ENCODE data around the gene ZNF436.
A peak's percentile ranks its signal among the peaks of the same experiment; 100 is the strongest.
"Not testable (repeated sequence)": the region's sequence is repeated elsewhere in the genome, so short reads cannot be mapped to it uniquely, and the experiment has no call there.

ZNF436 gene

GRCh38 chr1:23380719-23381118 lies 11.1 kb upstream of the ZNF436 start:
- Mint-ChIP-seq H3K4me1 (no peaks in the 10 kb centered on the region), H3K27ac (no peak overlapping the region), H3K9me3 (no peaks in the 10 kb centered on the region), H3K36me3 (ENCODE audit: low read depth) (no peaks in the 10 kb centered on the region), H3K4me3 (no peak overlapping the region), H3K27me3 (no peaks in the 10 kb centered on the region)
- no peak for DNase-seq
- no peak for ATAC-seq

GRCh38 chr1:23380236-23380635 lies 10.6 kb upstream of the ZNF436 start:
- not testable (repeated sequence) for H3K9me3 Mint-ChIP-seq, H3K27me3 Mint-ChIP-seq, H3K4me3 Mint-ChIP-seq

GRCh38 chr1:23376890-23377811 lies 7.5 kb upstream of the ZNF436 start:
- Mint-ChIP-seq H3K4me1 (no peaks in the 10 kb centered on the region), H3K27me3 (no peaks in the 10 kb centered on the region), H3K36me3 (ENCODE audit: low read depth) (no peaks in the 10 kb centered on the region), H3K27ac (no peak overlapping the region), H3K9me3 (no peaks in the 10 kb centered on the region), H3K4me3 (no peak overlapping the region)
- DNase-seq (no peak), ATAC-seq (no peak)

More at GRCh38 chr1:23380236-23380635, 10.6 kb upstream of the ZNF436 start:
- not testable (repeated sequence) for H3K4me1 Mint-ChIP-seq; ATAC-seq; DNase-seq; H3K36me3 Mint-ChIP-seq (ENCODE audit: low read depth); H3K27ac Mint-ChIP-seq

GRCh38 chr1:23374079-23374735 lies 4.6 kb upstream of the ZNF436 start:
- not testable (repeated sequence) for H3K27ac Mint-ChIP-seq, H3K9me3 Mint-ChIP-seq

DNA sequence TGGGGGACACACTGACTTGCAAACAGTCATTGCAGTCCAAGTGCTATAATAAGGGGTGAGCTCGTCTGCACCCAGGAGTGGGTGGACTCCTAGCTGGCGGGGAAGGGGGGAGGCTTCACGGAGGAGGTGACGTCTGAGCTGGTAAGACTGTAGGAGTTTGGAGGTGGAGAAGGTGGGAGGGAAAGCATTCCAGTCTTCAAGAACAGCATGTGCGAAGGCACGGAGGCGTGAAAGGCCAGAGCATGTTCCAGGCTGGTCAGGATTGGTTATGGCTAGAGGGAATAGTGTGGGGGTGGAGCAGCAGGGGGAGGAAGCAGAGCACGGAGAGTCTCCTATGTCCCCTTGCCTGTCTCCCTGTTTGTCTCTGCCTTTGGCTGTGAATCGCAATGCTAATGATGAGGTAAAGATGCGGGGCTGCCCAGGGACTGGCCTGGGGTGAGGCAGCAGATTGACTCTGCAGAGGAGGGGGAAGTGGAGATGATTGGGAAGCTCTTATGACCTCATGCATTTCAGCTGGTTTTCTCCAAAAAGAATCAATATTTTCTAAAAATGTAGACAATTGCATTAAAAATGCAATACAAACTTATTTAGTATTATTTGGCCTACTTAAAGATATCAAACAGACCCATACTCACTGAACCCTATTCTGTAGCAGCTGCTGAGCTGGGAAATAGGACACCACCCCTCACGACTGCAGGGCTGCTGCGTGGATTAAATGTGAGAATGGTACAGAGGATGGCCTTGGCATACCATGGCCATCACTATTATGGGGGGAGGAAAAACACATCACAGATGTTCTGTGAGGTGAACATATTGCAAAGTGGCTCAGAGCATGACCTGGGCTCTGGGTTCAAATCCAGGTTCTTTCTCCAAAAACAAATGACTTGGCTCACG lies 2.6 kb upstream of the ZNF436 start:
- peaks cover 3% of the 10 kb centered on the region for H3K36me3 Mint-ChIP-seq (ENCODE audit: low read depth)
- no peaks in the 10 kb centered on the region for H3K9me3 Mint-ChIP-seq
- ATAC-seq, result no peak
- H3K4me3 Mint-ChIP-seq, result no peak overlapping the region
- peaks cover 25% of the 10 kb centered on the region for H3K4me1 Mint-ChIP-seq
- H3K27me3 Mint-ChIP-seq, result peaks cover 2% of the 10 kb centered on the region
- no peak overlapping the region for H3K27ac Mint-ChIP-seq
- no peak for DNase-seq

More at GRCh38 chr1:23374079-23374735, 4.6 kb upstream of the ZNF436 start:
- H3K4me1 Mint-ChIP-seq, result peaks cover 16% of the 10 kb centered on the region
- H3K27me3 Mint-ChIP-seq; ATAC-seq; H3K4me3 Mint-ChIP-seq; DNase-seq; H3K36me3 Mint-ChIP-seq (ENCODE audit: low read depth): not testable (repeated sequence)

DNA sequence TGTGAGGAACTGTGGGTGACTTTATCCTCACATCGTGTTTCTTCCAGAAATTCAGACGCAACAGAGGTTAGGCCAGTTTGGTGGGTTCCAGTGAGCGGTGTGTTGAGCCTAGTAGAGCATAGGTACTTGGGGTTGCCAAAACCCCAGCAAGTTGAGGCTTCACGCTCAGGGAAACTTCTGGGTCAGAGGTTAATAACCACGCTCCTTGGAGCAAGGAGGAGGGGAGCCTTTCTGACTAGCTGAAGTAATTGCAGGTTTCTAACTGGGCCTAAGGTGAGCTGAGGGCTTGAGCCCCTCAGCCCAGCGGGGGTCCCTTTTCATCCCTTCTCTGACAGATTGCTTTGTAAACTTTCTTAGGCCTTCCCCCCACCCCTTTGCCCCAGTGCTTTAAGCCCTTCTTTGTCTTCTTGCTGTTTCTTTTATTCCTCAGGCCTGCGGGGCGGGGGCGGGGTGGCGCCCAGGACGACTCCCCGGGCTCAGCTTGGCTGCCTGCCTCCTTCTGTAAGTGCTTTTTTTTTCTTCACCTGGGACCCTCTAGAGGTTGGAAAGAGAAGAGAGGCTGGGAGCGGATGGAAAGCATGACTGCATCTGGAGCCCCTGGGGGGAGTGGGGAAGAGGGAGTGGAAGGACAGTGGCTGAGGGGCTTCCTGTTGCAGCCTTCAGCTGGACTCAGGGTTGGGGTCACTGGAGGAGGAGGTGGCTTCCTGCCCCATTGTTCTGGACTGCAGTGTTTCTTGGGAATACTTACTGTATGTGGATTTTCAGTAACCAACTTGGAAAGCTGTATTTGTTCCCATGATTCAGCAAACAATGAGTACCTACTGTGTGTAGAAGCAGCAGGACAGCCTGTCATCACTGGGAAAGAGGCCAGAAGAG lies 1.3 kb upstream of the ZNF436 start:
- Mint-ChIP-seq H3K36me3 (ENCODE audit: low read depth) (peaks cover 15% of the 10 kb centered on the region), H3K27me3 (peaks cover 2% of the 10 kb centered on the region), H3K4me3 (no peak overlapping the region), H3K9me3 (peaks cover 4% of the 10 kb centered on the region), H3K27ac (no peak overlapping the region), H3K4me1 (peaks cover 36% of the 10 kb centered on the region)
- no peak for ATAC-seq
- no peak for DNase-seq

DNA sequence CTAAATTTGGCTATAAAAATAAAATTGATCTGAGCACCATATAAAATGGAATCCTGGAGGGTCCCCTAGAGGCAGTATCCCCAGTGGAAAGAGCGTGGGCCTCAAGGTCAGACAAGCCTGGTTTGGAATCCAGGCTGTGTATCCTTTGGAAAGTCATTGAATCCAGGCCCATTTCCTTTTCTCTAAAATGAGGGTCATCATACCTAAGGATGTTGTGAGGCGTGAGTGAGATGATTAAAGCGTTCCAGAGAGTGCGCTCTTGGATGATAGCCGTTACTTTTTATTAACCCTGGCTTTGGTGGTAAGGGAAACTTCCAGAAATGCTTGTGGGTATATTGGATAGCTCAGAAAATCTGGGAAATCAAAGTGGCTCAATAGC lies 683 bp upstream of the ZNF436 start:
- H3K4me3 Mint-ChIP-seq, result peak overlapping the region; percentile 93
- peak overlapping the region; percentile 14 for H3K27ac Mint-ChIP-seq
- H3K36me3 Mint-ChIP-seq (ENCODE audit: low read depth), result peaks cover 19% of the 10 kb centered on the region
- peaks cover 7% of the 10 kb centered on the region for H3K9me3 Mint-ChIP-seq
- ATAC-seq (no peak), DNase-seq (no peak)
- peaks cover 36% of the 10 kb centered on the region for H3K4me1 Mint-ChIP-seq
- H3K27me3 Mint-ChIP-seq, result peaks cover 2% of the 10 kb centered on the region

DNA sequence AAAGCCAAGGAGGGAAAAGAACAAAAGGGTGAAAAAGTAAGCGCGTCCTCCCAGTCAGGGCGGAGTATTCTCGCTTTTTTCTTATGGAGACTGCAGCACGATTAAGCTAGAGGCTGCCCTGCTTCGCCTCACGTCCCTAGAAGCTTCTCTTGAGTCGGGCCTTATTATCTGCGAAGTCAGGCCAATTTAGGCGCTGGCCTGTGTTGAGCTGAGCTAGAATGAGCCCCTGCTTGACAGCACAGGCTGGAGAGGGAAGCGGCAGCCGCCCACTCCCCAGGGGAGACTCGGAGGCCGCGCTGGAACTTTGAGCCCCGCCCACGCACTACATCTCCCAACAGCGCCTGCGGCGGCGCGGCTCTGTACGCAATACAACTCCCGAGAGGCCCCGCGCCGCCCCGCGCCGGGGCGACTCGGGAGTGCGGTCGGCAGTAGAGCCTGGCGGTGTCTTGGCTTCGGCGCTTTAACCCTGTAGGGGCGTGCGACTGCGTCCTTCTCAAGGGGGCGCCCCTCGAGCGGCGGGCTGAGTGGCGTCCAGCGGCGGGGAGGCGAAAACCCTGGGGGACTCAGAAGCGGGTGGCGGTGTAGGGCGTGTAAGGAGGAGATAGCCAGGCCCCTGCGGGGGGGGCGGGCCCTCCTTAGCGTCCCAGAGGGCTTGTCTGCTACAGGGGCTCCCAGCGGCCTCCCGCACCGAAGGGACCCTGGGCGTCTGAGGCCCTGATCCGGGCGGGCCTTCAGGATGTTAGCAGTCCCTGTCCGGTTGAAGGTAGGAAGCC lies 888 bp downstream of the ZNF436 start:
- peaks cover 2% of the 10 kb centered on the region for H3K27me3 Mint-ChIP-seq
- H3K9me3 Mint-ChIP-seq, result peaks cover 7% of the 10 kb centered on the region
- peak overlapping the region; percentile 99 for H3K27ac Mint-ChIP-seq
- H3K36me3 Mint-ChIP-seq (ENCODE audit: low read depth), result peaks cover 32% of the 10 kb centered on the region
- peak; percentile 90 for DNase-seq
- H3K4me1 Mint-ChIP-seq, result peaks cover 36% of the 10 kb centered on the region
- peak overlapping the region; percentile 93 for H3K4me3 Mint-ChIP-seq
- ATAC-seq, result peak; percentile 76

DNA sequence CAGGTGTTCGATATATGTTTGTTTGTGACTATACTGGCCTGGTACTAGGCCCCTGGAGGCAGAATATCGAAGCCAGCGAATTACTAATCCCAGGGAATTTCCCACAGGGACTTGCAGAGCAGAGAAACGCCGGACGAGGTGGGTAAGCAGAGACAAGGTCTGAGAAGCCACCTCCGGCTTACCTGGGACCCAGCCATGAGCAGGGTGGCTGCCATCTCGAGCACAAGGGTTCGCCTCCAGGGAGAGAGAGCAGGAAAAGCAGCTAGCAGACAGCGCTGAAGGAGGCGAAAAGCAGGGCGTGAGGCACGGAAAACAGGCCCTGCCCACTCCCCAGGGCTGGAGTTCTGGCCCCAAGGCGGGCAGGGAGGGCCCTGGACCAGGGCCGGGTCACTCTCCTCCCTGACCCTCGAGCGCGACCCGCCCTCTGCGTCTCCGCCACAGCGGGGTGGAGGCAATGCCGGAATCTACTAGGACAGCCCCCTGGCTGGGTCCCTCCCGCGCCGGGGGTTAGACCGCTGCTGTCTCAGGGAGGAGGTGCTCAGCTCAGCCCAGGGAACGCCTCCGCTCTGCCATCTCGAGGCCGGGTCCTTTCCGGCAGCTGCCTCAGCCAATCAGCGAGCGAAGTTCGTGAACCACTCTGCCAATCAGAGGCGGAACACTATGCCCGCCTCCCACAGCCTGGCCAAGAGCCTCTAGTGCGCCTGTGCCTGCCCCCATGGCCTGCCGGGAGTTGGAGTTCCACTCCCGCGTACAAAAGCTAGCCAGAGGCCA lies 1.7 kb downstream of the ZNF436 start:
- Mint-ChIP-seq H3K36me3 (ENCODE audit: low read depth) (peaks cover 40% of the 10 kb centered on the region), H3K4me3 (peak overlapping the region; percentile 93), H3K4me1 (peaks cover 36% of the 10 kb centered on the region), H3K27me3 (peaks cover 2% of the 10 kb centered on the region), H3K9me3 (peaks cover 12% of the 10 kb centered on the region), H3K27ac (peak overlapping the region; percentile 99)
- peak; percentile 94 for ATAC-seq
- peak; percentile 96 for DNase-seq

DNA sequence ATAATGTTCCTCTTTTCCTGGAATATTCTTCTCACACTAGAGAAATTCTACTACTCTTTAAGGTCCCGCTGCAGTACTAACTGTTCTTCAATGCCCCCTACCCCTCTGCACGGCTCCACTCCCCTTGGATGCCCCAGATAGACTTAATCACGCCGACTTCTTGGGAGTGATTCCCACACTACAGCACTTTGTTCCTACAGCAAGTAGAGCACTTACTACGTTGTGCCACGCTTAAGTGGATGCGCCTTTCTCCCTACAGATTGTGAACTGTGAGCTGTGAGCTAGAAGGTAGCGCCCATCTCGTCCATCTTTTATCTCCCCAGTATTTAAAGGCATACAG lies 2.2 kb downstream of the ZNF436 start:
- H3K27ac Mint-ChIP-seq, result peak overlapping the region; percentile 99
- peak overlapping the region; percentile 93 for H3K4me3 Mint-ChIP-seq
- H3K27me3 Mint-ChIP-seq, result peaks cover 2% of the 10 kb centered on the region
- DNase-seq, result no peak
- H3K4me1 Mint-ChIP-seq, result peaks cover 36% of the 10 kb centered on the region
- peaks cover 46% of the 10 kb centered on the region for H3K36me3 Mint-ChIP-seq (ENCODE audit: low read depth)
- ATAC-seq, result no peak
- H3K9me3 Mint-ChIP-seq, result peaks cover 18% of the 10 kb centered on the region

DNA sequence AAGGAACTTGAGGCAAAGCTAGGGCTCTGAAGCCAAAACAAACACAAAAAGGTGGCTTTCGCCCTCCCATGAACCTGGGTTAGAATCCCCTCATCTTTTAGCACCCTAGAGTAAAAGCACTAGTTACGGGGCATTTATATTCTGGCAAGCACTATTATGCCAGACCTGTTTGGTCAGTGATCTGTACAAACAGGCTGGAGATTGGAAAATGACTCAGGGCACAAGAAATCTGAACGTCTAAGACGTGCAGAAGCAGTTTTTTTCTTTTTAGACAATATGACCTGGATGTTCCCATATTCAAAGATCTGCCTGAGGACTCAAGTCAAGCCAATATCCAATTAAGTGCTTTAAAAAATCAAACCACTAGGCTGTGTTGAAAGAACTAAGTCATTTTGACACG lies 3.0 kb downstream of the ZNF436 start:
- Mint-ChIP-seq H3K27ac (no peak overlapping the region), H3K27me3 (peaks cover 2% of the 10 kb centered on the region), H3K4me1 (peaks cover 36% of the 10 kb centered on the region), H3K36me3 (ENCODE audit: low read depth) (peaks cover 54% of the 10 kb centered on the region), H3K4me3 (peak overlapping the region; percentile 93), H3K9me3 (peaks cover 24% of the 10 kb centered on the region)
- ATAC-seq (no peak), DNase-seq (no peak)

- no peak for ATAC-seq
- H3K4me3 Mint-ChIP-seq, result peak overlapping the region; percentile 3
- H3K9me3 Mint-ChIP-seq, result peaks cover 28% of the 10 kb centered on the region
- H3K27ac Mint-ChIP-seq, result no peak overlapping the region
- H3K36me3 Mint-ChIP-seq (ENCODE audit: low read depth), result peaks cover 59% of the 10 kb centered on the region
- peaks cover 36% of the 10 kb centered on the region for H3K4me1 Mint-ChIP-seq
- DNase-seq, result no peak
- peaks cover 2% of the 10 kb centered on the region for H3K27me3 Mint-ChIP-seq
These were observed 3.5 kb downstream of the ZNF436 start for GRCh38 chr1:23366146-23366545.
